HG02763 (cell line): ENCODE results near the gene ANKRD6.

Experiments
- ATAC-seq: cut with Tn5 transposase; IDR thresholded peaks from one replicate; pipeline ENCODE4 v1.9.1; 2021; ENCODE audit warnings: mild to moderate bottlenecking, moderate library complexity; ENCODE audit not compliant: unreplicated experiment

The ANKRD6 gene

GRCh38 chr6:89682991-89683390, 250.0 kb downstream of the ANKRD6 start:
- ATAC-seq = no peak
